ENCODE data around the gene TTLL10. TPM values are rescaled to one million over a fixed set of nuclear protein-coding genes. Genes with fewer than 3 reads are reported as not detected.
"Not testable (repeated sequence)": the region's sequence is repeated elsewhere in the genome, so short reads cannot be mapped to it uniquely, and the experiment has no call there.

The TTLL10 gene
- total RNA-seq, 1 donor from 2014 or later: 1.0 TPM

- no peak for ATAC-seq
Measured at GRCh38 chr1:1189111-1189510, 15.4 kb downstream of the TTLL10 start.

- peak; percentile 20 for ATAC-seq
Measured at GRCh38 chr1:1191734-1192133, 18.1 kb downstream of the TTLL10 start.

- ATAC-seq: no peak
Measured at GRCh38 chr1:1194723-1195122, 21.0 kb downstream of the TTLL10 start.

- not testable (repeated sequence) for ATAC-seq
Measured at GRCh38 chr1:1195726-1196125, 22.0 kb downstream of the TTLL10 start.

GRCh38 chr1:1196431-1197187 is 22.9 kb downstream of the TTLL10 start:
- no peak for ATAC-seq

- ATAC-seq: no peak
Measured at GRCh38 chr1:1197188-1197500, 23.5 kb downstream of the TTLL10 start.

- no peak for ATAC-seq
Measured at GRCh38 chr1:1197551-1198422, 24.1 kb downstream of the TTLL10 start.

GRCh38 chr1:1198423-1199140 is 24.9 kb downstream of the TTLL10 start:
- ATAC-seq: no peak

GRCh38 chr1:1199141-1199960 is 25.7 kb downstream of the TTLL10 start:
- no peak for ATAC-seq

GRCh38 chr1:1199961-1200875 is 26.5 kb downstream of the TTLL10 start:
- ATAC-seq: no peak

GRCh38 chr1:1200876-1201810 is 27.5 kb downstream of the TTLL10 start:
- ATAC-seq: peak; percentile 54

GRCh38 chr1:1202831-1203560 is 29.3 kb downstream of the TTLL10 start:
- ATAC-seq: peak; percentile 33

GRCh38 chr1:1203561-1204424 is 30.1 kb downstream of the TTLL10 start:
- no peak for ATAC-seq

GRCh38 chr1:1204425-1204920 is 30.8 kb downstream of the TTLL10 start:
- no peak for ATAC-seq

GRCh38 chr1:1204998-1205768 is 31.5 kb downstream of the TTLL10 start:
- ATAC-seq: no peak

- ATAC-seq: no peak
Measured at GRCh38 chr1:1205769-1206375, 32.2 kb downstream of the TTLL10 start.
